Activated CD8-positive, alpha-beta T cell treated with anti-CD3 and anti-CD28 coated beads for 36 hours (primary cell): Measurements from ENCODE around the gene NOXA1. TPM values are rescaled to one million over a fixed set of nuclear protein-coding genes. Genes with fewer than 3 reads are reported as not detected.

Source experiments
- ATAC-seq: fragments of 200-7000 bp; cut with Tn5 transposase; one replicate; pipeline ENCODE4 v1.10.0; 2021; ENCODE audit warnings: mild to moderate bottlenecking, moderate library complexity
- CTCF ChIA-PET: fragments of 350-600 bp; sonication (Branson Sonifier 250); formaldehyde crosslinking; loops from one replicate; lab custom pipeline; 2021; ENCODE audit warnings: antibody characterized with exemption; lab: Charles Lee
- POLR2A ChIA-PET: fragments of 350-600 bp; sonication (Branson Sonifier 250); formaldehyde crosslinking; loops from one replicate; lab custom pipeline; 2021; ENCODE audit warnings: antibody characterized with exemption; lab: Charles Lee
- DNase-seq: peaks from one replicate; pipeline ENCODE4 v3.0.0-alpha.2; 2020
- H3K27ac Mint-ChIP-seq: one replicate; pipeline ENCODE4 v1.8.0; 2021; ENCODE audit warnings: mild to moderate bottlenecking, mixed read lengths
- H3K27me3 Mint-ChIP-seq: one replicate; pipeline ENCODE4 v1.8.0; 2021; ENCODE audit warnings: mixed read lengths
- H3K36me3 Mint-ChIP-seq: one replicate; pipeline ENCODE4 v1.8.0; 2021; ENCODE audit warnings: low read depth, mixed read lengths
- H3K4me1 Mint-ChIP-seq: one replicate; pipeline ENCODE4 v1.8.0; 2021; ENCODE audit warnings: low read depth, mixed read lengths
- H3K4me3 Mint-ChIP-seq: one replicate; pipeline ENCODE4 v1.8.0; 2021; ENCODE audit warnings: mild to moderate bottlenecking, moderate library complexity, mixed read lengths
- H3K9me3 Mint-ChIP-seq: one replicate; pipeline ENCODE4 v1.8.0; 2021; ENCODE audit warnings: mixed read lengths
- intact Hi-C: fragments of 100-400 bp; cut with micrococcal nuclease; formaldehyde crosslinking; loops from one replicate; pipeline ENCODE4 v1.10.0; 2022
- total RNA-seq, 2 experiments: library from RNA; stranded (reverse); gene quantifications; one replicate each; pipeline ENCODE4 v1.2.3, GENCODE V29; 2021
- TF ChIP-seq, protein P1 (sequence below): fragments of 200-600 bp; IDR thresholded peaks from one replicate; pipeline ENCODE4 v1.8.0; 2022; ENCODE audit warnings: antibody characterized with exemption, mild to moderate bottlenecking

NOXA1 gene
- total RNA-seq, 2 experiments from 2014 or later = 0.72 to 0.95 TPM

DNA sequence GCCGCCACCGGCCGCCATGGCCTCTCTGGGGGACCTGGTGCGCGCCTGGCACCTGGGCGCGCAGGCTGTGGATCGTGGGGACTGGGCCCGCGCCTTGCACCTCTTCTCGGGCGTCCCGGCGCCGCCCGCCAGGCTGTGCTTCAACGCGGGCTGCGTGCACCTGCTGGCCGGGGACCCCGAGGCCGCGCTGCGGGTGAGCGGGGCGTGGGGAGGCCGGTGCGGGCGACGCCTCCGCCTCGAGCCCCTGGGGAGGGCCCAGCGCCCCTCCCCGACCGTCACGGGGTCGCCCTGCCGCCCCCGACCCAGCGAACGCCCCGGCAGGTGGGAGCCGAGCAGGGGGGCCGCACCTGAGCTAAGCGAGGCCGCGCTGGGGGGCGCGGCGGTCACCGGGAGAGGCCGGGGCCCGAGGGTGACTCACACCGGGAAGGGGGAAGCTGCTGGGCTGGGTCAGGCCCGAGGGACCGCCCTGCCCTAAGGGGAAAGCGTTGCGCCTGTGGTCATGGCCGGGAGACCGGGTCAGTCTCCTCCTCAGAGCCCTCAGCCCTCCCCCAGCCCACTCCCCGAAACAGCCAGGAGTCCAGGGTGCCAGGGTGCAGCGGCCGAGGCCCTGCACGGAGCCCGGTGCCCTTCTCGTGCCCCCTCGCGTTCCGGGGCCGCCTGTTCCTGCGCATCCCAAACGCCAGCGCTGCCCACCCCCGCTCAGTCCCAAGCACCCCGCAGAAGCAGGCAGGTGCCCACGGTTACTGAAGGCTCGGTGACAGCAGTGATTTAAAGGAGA, 510 bp downstream of the NOXA1 start:
- Mint-ChIP-seq H3K27me3 (no peaks in the 10 kb centered on the region), H3K27ac (no peak overlapping the region), H3K4me1 (peaks cover 9% of the 10 kb centered on the region), H3K4me3 (no peak overlapping the region), H3K36me3 (peaks cover 2% of the 10 kb centered on the region), H3K9me3 (no peaks in the 10 kb centered on the region)
- CTCF ChIA-PET = interaction anchor here (0.8 to 2.4 kb wide), 17 partner anchors 8 to 170 kb away, joined by 3 to 9 read pairs (median 4); partner anchors contain the start of genes MRPL41, NRARP, NSMF and TOR4A
- ATAC-seq (peak; percentile 40), DNase-seq (no peak)
- intact Hi-C loops = no loop called here
- POLR2A ChIA-PET = interaction anchor here (0.6 to 3.2 kb wide), 14 partner anchors 8 to 129 kb away, joined by 3 to 10 read pairs (median 4); partner anchors contain the start of genes ENTPD8, MRPL41 and NRARP
- TF ChIP-seq, protein P1, sequence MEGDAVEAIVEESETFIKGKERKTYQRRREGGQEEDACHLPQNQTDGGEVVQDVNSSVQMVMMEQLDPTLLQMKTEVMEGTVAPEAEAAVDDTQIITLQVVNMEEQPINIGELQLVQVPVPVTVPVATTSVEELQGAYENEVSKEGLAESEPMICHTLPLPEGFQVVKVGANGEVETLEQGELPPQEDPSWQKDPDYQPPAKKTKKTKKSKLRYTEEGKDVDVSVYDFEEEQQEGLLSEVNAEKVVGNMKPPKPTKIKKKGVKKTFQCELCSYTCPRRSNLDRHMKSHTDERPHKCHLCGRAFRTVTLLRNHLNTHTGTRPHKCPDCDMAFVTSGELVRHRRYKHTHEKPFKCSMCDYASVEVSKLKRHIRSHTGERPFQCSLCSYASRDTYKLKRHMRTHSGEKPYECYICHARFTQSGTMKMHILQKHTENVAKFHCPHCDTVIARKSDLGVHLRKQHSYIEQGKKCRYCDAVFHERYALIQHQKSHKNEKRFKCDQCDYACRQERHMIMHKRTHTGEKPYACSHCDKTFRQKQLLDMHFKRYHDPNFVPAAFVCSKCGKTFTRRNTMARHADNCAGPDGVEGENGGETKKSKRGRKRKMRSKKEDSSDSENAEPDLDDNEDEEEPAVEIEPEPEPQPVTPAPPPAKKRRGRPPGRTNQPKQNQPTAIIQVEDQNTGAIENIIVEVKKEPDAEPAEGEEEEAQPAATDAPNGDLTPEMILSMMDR = peak; percentile 30

DNA sequence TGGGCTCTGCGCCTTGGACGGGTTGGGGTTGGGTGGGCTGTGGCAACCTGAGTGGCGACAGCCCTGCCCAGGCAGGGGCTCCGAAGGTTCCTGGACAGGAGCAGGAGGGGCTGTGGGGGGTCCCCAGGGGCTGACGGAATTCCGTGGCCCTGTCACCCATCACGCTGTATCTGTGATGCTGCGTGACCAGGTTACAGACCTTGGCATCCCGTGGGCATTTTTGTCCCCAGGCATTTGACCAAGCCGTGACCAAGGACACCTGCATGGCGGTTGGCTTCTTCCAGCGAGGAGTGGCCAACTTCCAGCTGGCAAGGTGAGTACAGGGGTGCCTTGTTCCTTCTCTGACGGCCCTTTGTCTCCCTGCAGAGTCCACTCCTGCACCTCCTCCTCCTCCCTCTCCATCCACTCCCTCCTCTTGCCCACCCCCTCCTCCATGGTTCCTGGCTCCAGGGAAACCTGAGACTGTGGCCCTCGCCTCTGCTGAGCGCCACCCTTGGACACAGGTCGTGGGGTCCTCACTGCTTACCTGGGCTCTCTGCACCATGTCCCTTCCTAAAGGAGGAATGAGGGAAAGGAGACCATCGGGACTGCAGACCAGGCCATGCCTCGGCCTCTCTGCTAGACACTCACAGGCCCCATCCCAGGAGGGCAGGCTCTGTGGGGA, 3.0 kb downstream of the NOXA1 start:
- H3K27me3 Mint-ChIP-seq = no peaks in the 10 kb centered on the region
- ChIA-PET POLR2A (no interaction called here), CTCF (no interaction called here)
- no peaks in the 10 kb centered on the region for H3K9me3 Mint-ChIP-seq
- H3K4me1 Mint-ChIP-seq = peaks cover 7% of the 10 kb centered on the region
- ATAC-seq (no peak), DNase-seq (no peak)
- intact Hi-C loops = no loop called here
- H3K27ac Mint-ChIP-seq = no peak overlapping the region
- TF ChIP-seq, protein P1 = no peak
- H3K4me3 Mint-ChIP-seq = no peak overlapping the region
- H3K36me3 Mint-ChIP-seq = no peaks in the 10 kb centered on the region

DNA sequence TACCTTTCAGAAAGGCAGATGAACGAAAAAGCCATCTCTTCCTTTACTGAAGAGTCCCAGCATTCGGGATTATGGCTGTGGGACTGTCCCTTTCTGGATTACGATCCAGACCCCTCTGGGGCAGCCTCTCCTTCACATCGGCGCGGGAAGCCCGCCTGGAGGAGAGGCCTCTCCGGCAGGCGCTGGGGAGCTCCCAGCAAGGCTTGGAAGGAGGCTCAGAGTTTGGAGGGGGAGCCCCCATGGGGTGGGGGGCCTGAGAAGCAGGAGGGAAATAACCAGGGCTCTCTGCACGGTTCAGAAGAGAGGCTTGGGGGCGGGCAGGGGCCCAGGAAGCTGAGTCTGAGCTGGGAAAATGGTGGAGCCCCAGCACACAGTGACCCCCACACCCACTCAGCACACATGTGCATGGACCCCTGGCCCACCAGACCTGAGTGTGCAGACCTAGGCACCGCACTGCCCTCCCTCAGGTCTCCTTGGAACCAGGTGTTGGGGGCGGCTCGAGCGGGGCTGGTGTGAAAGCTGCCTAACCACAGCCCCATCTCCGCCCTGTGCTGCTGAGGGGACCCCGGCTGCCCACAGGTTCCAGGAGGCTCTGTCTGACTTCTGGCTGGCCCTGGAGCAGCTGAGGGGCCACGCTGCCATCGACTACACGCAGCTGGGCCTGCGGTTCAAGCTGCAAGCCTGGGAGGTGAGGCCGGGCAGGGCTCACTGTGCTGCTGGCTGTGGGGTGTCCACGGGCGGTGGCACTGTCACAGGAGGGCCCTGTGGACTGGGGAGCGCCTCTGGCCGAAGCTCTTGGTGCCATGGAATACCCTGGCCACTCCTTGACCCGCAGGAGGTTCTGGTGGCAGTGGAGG, 4.5 kb downstream of the NOXA1 start:
- intact Hi-C loops = no loop called here
- Mint-ChIP-seq H3K4me3 (no peak overlapping the region), H3K4me1 (no peaks in the 10 kb centered on the region), H3K27ac (no peak overlapping the region), H3K9me3 (no peaks in the 10 kb centered on the region), H3K36me3 (no peaks in the 10 kb centered on the region), H3K27me3 (no peaks in the 10 kb centered on the region)
- ATAC-seq = no peak
- ChIA-PET CTCF (no interaction called here), POLR2A (no interaction called here)
- no peak for DNase-seq
- TF ChIP-seq, protein P1 = no peak

DNA sequence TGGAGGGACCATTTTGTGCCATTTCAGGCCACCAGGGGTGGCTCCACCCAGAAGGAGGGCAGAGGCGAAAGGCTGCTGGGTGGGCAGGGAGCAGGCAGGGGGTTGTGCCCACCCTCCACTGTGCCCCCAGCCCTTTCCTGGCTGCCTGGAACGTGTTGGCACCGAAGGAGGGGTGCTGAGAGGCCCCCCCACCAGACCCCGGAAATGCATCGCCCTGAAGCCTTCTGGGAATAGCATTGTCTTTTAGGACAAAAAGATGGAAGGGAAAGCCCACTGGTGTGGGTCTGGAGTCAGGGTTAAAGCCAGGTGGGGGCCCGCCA, 5.1 kb downstream of the NOXA1 start:
- intact Hi-C loops = no loop called here
- H3K4me3 Mint-ChIP-seq = no peak overlapping the region
- no peaks in the 10 kb centered on the region for H3K36me3 Mint-ChIP-seq
- POLR2A ChIA-PET = interaction anchor here (0.7 kb wide), 1 partner anchor 13 kb away, joined by 3 read pairs; no protein-coding TSS in a partner anchor
- TF ChIP-seq, protein P1 = no peak
- no peak overlapping the region for H3K27ac Mint-ChIP-seq
- no peaks in the 10 kb centered on the region for H3K9me3 Mint-ChIP-seq
- no peaks in the 10 kb centered on the region for H3K27me3 Mint-ChIP-seq
- ATAC-seq (no peak), DNase-seq (no peak)
- CTCF ChIA-PET = no interaction called here
- no peaks in the 10 kb centered on the region for H3K4me1 Mint-ChIP-seq
